Measurements from ENCODE around the gene AOC2. TPM values are rescaled to one million over a fixed set of nuclear protein-coding genes. Genes with fewer than 3 reads are reported as not detected.

AOC2 gene
- total and polyA plus RNA-seq, 2 of the 13 experiments (the other 11 are each of a cell fraction or from before 2014, with no cell fraction given) = 1.2 to 3.3 TPM

DNA sequence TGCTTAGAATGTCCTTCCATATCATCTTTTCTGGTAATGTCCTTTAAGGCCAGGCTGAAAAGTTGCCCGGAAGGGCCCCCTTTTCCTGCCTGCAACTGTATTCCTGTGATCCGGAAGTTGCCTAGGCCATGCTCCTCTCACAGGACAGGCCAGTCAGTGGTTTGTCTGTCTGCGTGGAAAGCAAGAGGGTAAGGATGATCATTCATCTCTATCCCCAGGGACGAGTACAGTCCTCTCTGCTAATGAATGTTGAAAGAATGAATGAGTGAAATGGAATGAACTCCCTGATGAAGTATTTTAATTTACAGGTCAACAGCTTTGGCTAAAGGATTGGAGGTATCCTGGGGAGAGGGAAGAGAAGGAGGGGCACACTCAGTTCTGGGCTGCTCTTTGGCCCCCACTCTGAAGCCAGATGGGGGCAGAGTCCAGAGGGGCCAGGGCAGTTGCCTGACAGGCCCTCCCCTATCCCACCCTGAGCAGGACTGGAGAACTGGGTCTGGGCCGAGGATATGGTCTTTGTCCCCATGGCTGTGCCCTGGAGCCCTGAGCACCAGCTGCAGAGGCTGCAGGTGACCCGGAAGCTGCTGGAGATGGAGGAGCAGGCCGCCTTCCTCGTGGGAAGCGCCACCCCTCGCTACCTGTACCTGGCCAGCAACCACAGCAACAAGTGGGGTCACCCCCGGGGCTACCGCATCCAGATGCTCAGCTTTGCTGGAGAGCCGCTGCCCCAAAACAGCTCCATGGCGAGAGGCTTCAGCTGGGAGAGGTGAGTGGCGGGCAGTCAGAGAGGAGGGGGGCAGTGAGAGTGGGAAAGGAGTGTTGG, 9.8 kb downstream of the AOC2 start (continued):
- TF ChIP-seq BATF2 (CRISPR knock-in tag; IDR thresholded peaks at IDR 0.05) (no peak), ZNF383 (CRISPR knock-in tag; IDR thresholded peaks at IDR 0.05; ENCODE audit: borderline replicate concordance) (no peak), PPARG (CRISPR knock-in tag; conservative IDR thresholded peaks at IDR 0.05) (peak; percentile 74), NFYB (CRISPR knock-in tag; IDR thresholded peaks at IDR 0.05) (no peak), NFRKB (IDR thresholded peaks at IDR 0.05) (no peak), NFIB (CRISPR knock-in tag; IDR thresholded peaks at IDR 0.05; ENCODE audit: borderline replicate concordance) (no peak), JUN (CRISPR knock-in tag; IDR thresholded peaks at IDR 0.05) (peak; percentile 51; the same call in 1 of the 2 replicates), CCAR2 (optimal IDR thresholded peaks at IDR 0.05; ENCODE audit: low read depth, low read length) (peak; percentile 47), REPIN1 (CRISPR knock-in tag; IDR thresholded peaks at IDR 0.05; ENCODE audit: borderline replicate concordance, low read depth) (no peak), RFXAP (CRISPR knock-in tag; IDR thresholded peaks at IDR 0.05; ENCODE audit: borderline replicate concordance) (no peak), JUNB (CRISPR knock-in tag; IDR thresholded peaks at IDR 0.05; ENCODE audit: borderline replicate concordance) (no peak), ZNF709 (CRISPR knock-in tag; IDR thresholded peaks at IDR 0.05) (peak; percentile 2; the same call in 1 of the 2 replicates), HCFC1 (IDR thresholded peaks at IDR 0.05; ENCODE audit: low read depth, low read length) (no peak), ZNF512 (CRISPR knock-in tag; IDR thresholded peaks at IDR 0.05) (no peak), KMT2A (CRISPR knock-in tag; IDR thresholded peaks at IDR 0.05) (no peak), ZNF790 (CRISPR knock-in tag; IDR thresholded peaks at IDR 0.05; ENCODE audit: borderline replicate concordance) (no peak), KLF13 (CRISPR knock-in tag; IDR thresholded peaks at IDR 0.05) (no peak), HNRNPLL (IDR thresholded peaks at IDR 0.05; ENCODE audit: low read depth, low read length, poor library complexity, severe bottlenecking) (peak; percentile 54), PCBP1 (IDR thresholded peaks at IDR 0.05; ENCODE audit: borderline replicate concordance, low read depth, low read length) (no peak), ZNF138 (CRISPR knock-in tag; IDR thresholded peaks at IDR 0.05; ENCODE audit: low read depth) (0 out of 2 replicates have a peak, but pooled peaks have one; percentile 45), MAZ (IDR thresholded peaks at IDR 0.05; ENCODE audit: borderline replicate concordance, low read depth, low read length) (0 out of 2 replicates have a peak, but pooled peaks have one; percentile 27), MAZ (CRISPR knock-in tag; IDR thresholded peaks at IDR 0.05; ENCODE audit: low read depth) (no peak), POLR2AphosphoS2 (IDR thresholded peaks at IDR 0.05; ENCODE audit: low read depth, low read length) (no peak), ZNF225 (CRISPR knock-in tag; IDR thresholded peaks at IDR 0.05) (peak; percentile 82; the same call in 1 of the 2 replicates), ZNF24 (IDR thresholded peaks at IDR 0.05) (0 out of 2 replicates have a peak, but pooled peaks have one; percentile 50), HNF4A (CRISPR knock-in tag; IDR thresholded peaks at IDR 0.05) (peak; percentile 97), ZMYM3 (CRISPR knock-in tag; IDR thresholded peaks at IDR 0.05) (no peak)
- TF ChIP-seq, protein P1, sequence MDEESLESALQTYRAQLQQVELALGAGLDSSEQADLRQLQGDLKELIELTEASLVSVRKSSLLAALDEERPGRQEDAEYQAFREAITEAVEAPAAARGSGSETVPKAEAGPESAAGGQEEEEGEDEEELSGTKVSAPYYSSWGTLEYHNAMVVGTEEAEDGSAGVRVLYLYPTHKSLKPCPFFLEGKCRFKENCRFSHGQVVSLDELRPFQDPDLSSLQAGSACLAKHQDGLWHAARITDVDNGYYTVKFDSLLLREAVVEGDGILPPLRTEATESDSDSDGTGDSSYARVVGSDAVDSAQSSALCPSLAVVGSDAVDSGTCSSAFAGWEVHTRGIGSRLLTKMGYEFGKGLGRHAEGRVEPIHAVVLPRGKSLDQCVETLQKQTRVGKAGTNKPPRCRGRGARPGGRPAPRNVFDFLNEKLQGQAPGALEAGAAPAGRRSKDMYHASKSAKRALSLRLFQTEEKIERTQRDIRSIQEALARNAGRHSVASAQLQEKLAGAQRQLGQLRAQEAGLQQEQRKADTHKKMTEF (CRISPR knock-in tag; IDR thresholded peaks at IDR 0.05) = no peak

Measured in HepG2 (cell line).